GM12878 (cell line): Measurements from ENCODE around the gene SEMA7A. TPM values are rescaled to one million over a fixed set of nuclear protein-coding genes. Genes with fewer than 3 reads are reported as not detected.
A peak's percentile ranks its signal among the peaks of the same experiment; 100 is the strongest.

Experiments
- ATAC-seq: fragments of 200-7000 bp; cut with Tn5 transposase; 3 replicates; pipeline ENCODE4 v1.9.1; 2020; ENCODE audit warnings: mild to moderate bottlenecking, moderate library complexity
- BruUV-seq: library from RNA; stranded (reverse); fragments of 400-500 nt; replicated peaks from 2 replicates; lab custom pipeline; 2021; lab: Mats Ljungman, UMichigan
- CTCF ChIA-PET: fragments of 300-600 bp; sonication (Branson Sonifier 250); formaldehyde crosslinking; extraction: SDS; loops from one replicate; lab custom pipeline; 2021; ENCODE audit warnings: inconsistent platforms; lab: Yijun Ruan, JAX
- POLR2A ChIA-PET: fragments of 350-600 bp; formaldehyde crosslinking; extraction: SDS; loops from one replicate; lab custom pipeline; 2021; ENCODE audit warnings: inconsistent platforms; lab: Charles Lee
- RAD21 ChIA-PET: fragments of 300-600 bp; sonication (Branson Sonifier 250); formaldehyde crosslinking; loops from one replicate; lab custom pipeline; 2023; ENCODE audit warnings: antibody characterized with exemption; ENCODE audit not compliant: unreplicated experiment; lab: Charles Lee
- SMC1A ChIA-PET: fragments of 300-600 bp; sonication (Branson Sonifier 250); formaldehyde crosslinking; loops from one replicate; lab custom pipeline; 2023; ENCODE audit not compliant: unreplicated experiment, uncharacterized antibody; lab: Charles Lee
- DNase-seq: peaks from one replicate; pipeline ENCODE4 v3.0.0-alpha.2; 2011; ENCODE audit warnings: low read depth, low spot score
- FAIRE-seq: peaks from 3 replicates; lab custom pipeline; 2011; peaks lifted over from hg19 to GRCh38; lab: Jason Lieb, UNC
- H2AFZ ChIP-seq: 2 replicates; pipeline ENCODE4 v1.6.0; 2011; ENCODE audit warnings: low read depth, low read length, control low read depth; ENCODE audit not compliant: control insufficient read depth
- H3K27ac ChIP-seq: 2 replicates; pipeline ENCODE4 v1.5.1; 2011; ENCODE audit warnings: control low read depth; ENCODE audit not compliant: control insufficient read depth, insufficient read depth
- H3K27me3 ChIP-seq, 2 experiments: replicated peaks in 1 of 2; 2 replicates each; pipeline versions ENCODE4 v1.6.0 to v1.6.1; 2011; ENCODE audit warnings: low read length in 1 of 2; ENCODE audit not compliant: control insufficient read depth in 2 of 2, insufficient read depth in 2 of 2
- H3K36me3 ChIP-seq, 2 experiments: 2 replicates each; pipeline ENCODE4 v1.5.1; 2011; ENCODE audit warnings: low read length in 1 of 2; ENCODE audit not compliant: control insufficient read depth in 2 of 2, insufficient read depth in 2 of 2
- H3K4me1 ChIP-seq: 2 replicates; pipeline ENCODE4 v1.6.1; 2011; ENCODE audit warnings: mild to moderate bottlenecking, low read length, moderate library complexity, mixed read lengths; ENCODE audit not compliant: control insufficient read depth, insufficient read depth
- H3K4me2 ChIP-seq: 2 replicates; pipeline ENCODE4 v1.6.0; 2011; ENCODE audit warnings: control low read depth; ENCODE audit not compliant: control insufficient read depth, insufficient read depth
- H3K4me3 ChIP-seq: fragments of 200-600 bp; sonication (generic); 2 replicates; pipeline ENCODE4 v1.5.1; 2016
- H3K79me2 ChIP-seq: 2 replicates; pipeline ENCODE4 v1.6.0; 2011; ENCODE audit warnings: low read length; ENCODE audit not compliant: control insufficient read depth, insufficient read depth
- H3K9ac ChIP-seq: 2 replicates; pipeline ENCODE4 v1.8.0; 2011; ENCODE audit warnings: low read length, control low read depth, mixed read lengths; ENCODE audit not compliant: control insufficient read depth, insufficient read depth
- H3K9me3 ChIP-seq: replicated peaks from 3 replicates; pipeline ENCODE4 v1.5.1; 2011; ENCODE audit warnings: mild to moderate bottlenecking, low read length; ENCODE audit not compliant: control insufficient read depth, insufficient read depth
- H4K20me1 ChIP-seq: 2 replicates; pipeline ENCODE4 v1.6.0; 2011; ENCODE audit not compliant: control insufficient read depth, insufficient read depth
- LARP7 ChIP-seq: fragments of 450-650 bp; IDR thresholded peaks from 2 replicates; pipeline ENCODE4 v1.6.1; 2017; ENCODE audit warnings: mild to moderate bottlenecking
- NFXL1 ChIP-seq: fragments of 450-650 bp; IDR thresholded peaks from 2 replicates; pipeline ENCODE4 v1.6.1; 2017; ENCODE audit warnings: antibody characterized with exemption, mild to moderate bottlenecking, borderline replicate concordance
- NFYA ChIP-seq: IDR thresholded peaks from 2 replicates; pipeline ENCODE4 v1.6.1; 2011; ENCODE audit warnings: low read depth, mild to moderate bottlenecking, low read length, improper control_type of control experiment, borderline replicate concordance
- SMAD5 ChIP-seq: IDR thresholded peaks from 2 replicates; pipeline ENCODE4 v1.6.1; 2016; ENCODE audit warnings: antibody characterized with exemption, low read depth
- SRF ChIP-seq, 2 experiments: IDR thresholded peaks; 2 replicates each; pipeline ENCODE4 v1.6.1; 2011; ENCODE audit warnings: low read depth in 2 of 2, low read length in 2 of 2, mild to moderate bottlenecking in 1 of 2, moderate library complexity in 1 of 2
- WGBS: methylation state at CpG from one replicate; pipeline ENCODE4 v1.1.6; 2016; ENCODE audit warnings: low lambda C conversion rate; ENCODE audit not compliant: insufficient replicate concordance, insufficient coverage; ENCODE audit errors: missing lambda C conversion rate; 5-methylcytosine and 5-hydroxymethylcytosine counted together
- in situ Hi-C: fragments of 300-500 bp; cut with MboI; formaldehyde crosslinking; loops from 9 replicates; pipeline ENCODE4 v1.14.3; 2018; ENCODE audit warnings: mixed read lengths
- intact Hi-C: fragments of 100-400 bp; cut with micrococcal nuclease; formaldehyde crosslinking; loops from one replicate; pipeline ENCODE4 v1.14.2; 2022; ENCODE audit not compliant: unreplicated experiment
- polyA plus RNA-seq, 11 experiments: library from polyadenylated mRNA; depleted of rRNA in 4 of 11; unstranded in 6 of 11; stranded (reverse) in 5 of 11; fragments of >200 nt; fragmentation: Nextera tagmentation in 4 of 11; fragmentation: Illumina TruSeq in 1 of 11; extraction: Ambion mirVana in 4 of 11; extraction: Trizol in 1 of 11; gene quantifications; 1 replicate in 1 of 11; 2 replicates in 10 of 11; pipeline versions ENCODE4 v1.2.1 to v1.2.3, GENCODE V29; 2011 to 2016; ENCODE audit warnings: inconsistent platforms in 2 of 11, missing spikeins in 2 of 11, low read depth in 1 of 11
- total RNA-seq, 4 experiments: library from RNA; depleted of rRNA in 3 of 4; stranded (reverse); fragments of >200 nt in 3 of 4; fragmentation: Illumina TruSeq in 1 of 4; extraction: Trizol in 1 of 4; gene quantifications; 2 replicates each; pipeline versions ENCODE4 v1.2.1 to v1.2.3, GENCODE V29; 2013 to 2021

Gene SEMA7A
- total and polyA plus RNA-seq, 10 of the 15 experiments (the other 5 are each of a cell fraction or from before 2014, with no cell fraction given): 0.08 to 112 (median 53.5) TPM

GRCh38 chr15:74383286-74383685, 50.5 kb downstream of the SEMA7A start:
- CTCF ChIA-PET: interaction anchor here (0.8 to 21.7 kb wide), 14 partner anchors 8 to 415 kb away, joined by 3 to 655 read pairs (median 4); partner anchors contain the start of gene SEMA7A
- no TSS peak for BruUV-seq
- WGBS: 0% methylated on average over 4 of the region's 4 CpGs

More at GRCh38 chr15:74383286-74383685, 50.5 kb downstream of the SEMA7A start:
- ChIA-PET POLR2A (interaction anchor here (1.0 to 15.8 kb wide), 7 partner anchors 9 to 56 kb away, joined by 4 to 302 read pairs (median 12); partner anchors contain the start of gene SEMA7A), SMC1A (interaction anchor here (0.6 to 21.3 kb wide), 12 partner anchors 8 to 162 kb away, joined by 3 to 544 read pairs (median 6); partner anchors contain the start of gene SEMA7A), RAD21 (interaction anchor here (0.8 to 7.4 kb wide), 12 partner anchors 12 to 389 kb away, joined by 3 to 262 read pairs (median 10); partner anchors contain the start of genes ARID3B, PML, SEMA7A and UBL7)
- Histone ChIP-seq H3K4me3 (peak overlapping the region; percentile 30; the same call in 1 of the 2 replicates), H3K27me3 (no peaks in the 10 kb centered on the region), H3K36me3 (no peaks in the 10 kb centered on the region; a peak in 1 of 4 replicates), H2AFZ (no peak overlapping the region), H3K9me3 (no peaks in the 10 kb centered on the region), H3K79me2 (peaks cover 30% of the 10 kb centered on the region), H3K9ac (peak overlapping the region; percentile 77), H3K4me2 (peak overlapping the region; percentile 81), H3K4me1 (peaks cover 73% of the 10 kb centered on the region), H4K20me1 (no peaks in the 10 kb centered on the region), H3K27ac (peak overlapping the region; percentile 97)
- TF ChIP-seq SMAD5 (no peak), NFYA (no peak), NFXL1 (no peak), LARP7 (0 out of 2 replicates have a peak, but pooled peaks have one; percentile 21), SRF (IDR thresholded peaks at IDR 0.05; ENCODE audit: low read depth in 2 of 2, low read length in 2 of 2) (no peak)
- intact Hi-C loops: loop anchor here (1.0 to 2.0 kb wide), 3 partner anchors 14 to 108 kb away; no protein-coding TSS in a partner anchor
- ATAC-seq (peak; percentile 28), DNase-seq (no peak), FAIRE-seq (no peak)
- in situ Hi-C loops: loop anchor here (5.0 kb wide), 2 partner anchors 54 to 159 kb away; partner anchors contain the start of gene ARID3B
